ENCODE results near the gene RAI1.

The RAI1 gene

DNA sequence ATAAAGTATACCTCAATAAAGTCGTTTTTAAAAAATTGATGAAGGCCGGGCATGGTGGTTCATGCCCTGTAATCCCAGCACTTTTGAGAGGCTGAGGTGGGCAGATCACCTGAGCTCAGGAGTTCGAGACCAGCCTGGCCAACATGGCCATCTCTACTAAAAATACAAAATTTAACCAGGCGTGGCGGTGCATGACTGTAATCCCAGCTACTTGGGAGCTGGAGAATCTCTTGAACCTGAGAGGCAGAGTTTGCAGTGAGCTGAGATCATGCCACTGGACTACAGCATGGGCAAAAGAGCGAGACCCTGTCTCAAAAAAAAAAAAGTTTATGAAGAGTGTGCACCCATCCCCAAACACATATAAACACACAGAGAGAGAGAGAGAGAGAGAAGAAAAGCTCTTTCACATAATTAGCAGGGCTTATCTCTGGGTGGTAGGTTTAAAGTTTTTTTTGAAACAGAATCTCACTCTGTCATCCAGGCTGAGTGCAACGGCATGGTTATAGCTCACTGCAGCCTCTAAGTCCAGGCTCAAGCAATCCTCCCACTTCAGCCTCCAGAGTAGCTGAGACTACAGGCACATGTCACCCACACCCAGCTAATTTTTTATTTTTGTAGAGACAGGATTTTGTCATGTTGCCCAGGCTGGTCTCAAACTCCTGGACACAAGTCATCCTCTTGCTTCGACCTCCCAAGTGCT lies 152.6 kb downstream of the RAI1 start:
- no peak for TF ChIP-seq CTCF (IDR thresholded peaks at IDR 0.05; ENCODE audit: borderline replicate concordance, control extremely low read depth, extremely low read depth, insufficient read depth, missing control alignments)
- DNase-seq (ENCODE audit: low spot score), result no peak
- in situ Hi-C loops (cut with MboI; ENCODE audit: low sequenced_read_pairs, unreplicated experiment), result no loop called here

- in situ Hi-C loops (cut with MboI; ENCODE audit: low sequenced_read_pairs, unreplicated experiment), result no loop called here
- TF ChIP-seq CTCF (IDR thresholded peaks at IDR 0.05; ENCODE audit: borderline replicate concordance, control extremely low read depth, extremely low read depth, insufficient read depth, missing control alignments), result no peak
- DNase-seq (ENCODE audit: low spot score), result no peak
Measured at GRCh38 chr17:17834974-17835373, 153.7 kb downstream of the RAI1 start.

GRCh38 chr17:17835415-17836249 lies 154.4 kb downstream of the RAI1 start:
- in situ Hi-C loops (cut with MboI; ENCODE audit: low sequenced_read_pairs, unreplicated experiment), result no loop called here
- TF ChIP-seq CTCF (IDR thresholded peaks at IDR 0.05; ENCODE audit: borderline replicate concordance, control extremely low read depth, extremely low read depth, insufficient read depth, missing control alignments), result no peak
- no peak for DNase-seq (ENCODE audit: low spot score)

GRCh38 chr17:17836250-17836817 lies 155.1 kb downstream of the RAI1 start:
- peak; percentile 97 for DNase-seq (ENCODE audit: low spot score)
- TF ChIP-seq CTCF (IDR thresholded peaks at IDR 0.05; ENCODE audit: borderline replicate concordance, control extremely low read depth, extremely low read depth, insufficient read depth, missing control alignments), result no peak
- in situ Hi-C loops (cut with MboI; ENCODE audit: low sequenced_read_pairs, unreplicated experiment), result no loop called here

DNA sequence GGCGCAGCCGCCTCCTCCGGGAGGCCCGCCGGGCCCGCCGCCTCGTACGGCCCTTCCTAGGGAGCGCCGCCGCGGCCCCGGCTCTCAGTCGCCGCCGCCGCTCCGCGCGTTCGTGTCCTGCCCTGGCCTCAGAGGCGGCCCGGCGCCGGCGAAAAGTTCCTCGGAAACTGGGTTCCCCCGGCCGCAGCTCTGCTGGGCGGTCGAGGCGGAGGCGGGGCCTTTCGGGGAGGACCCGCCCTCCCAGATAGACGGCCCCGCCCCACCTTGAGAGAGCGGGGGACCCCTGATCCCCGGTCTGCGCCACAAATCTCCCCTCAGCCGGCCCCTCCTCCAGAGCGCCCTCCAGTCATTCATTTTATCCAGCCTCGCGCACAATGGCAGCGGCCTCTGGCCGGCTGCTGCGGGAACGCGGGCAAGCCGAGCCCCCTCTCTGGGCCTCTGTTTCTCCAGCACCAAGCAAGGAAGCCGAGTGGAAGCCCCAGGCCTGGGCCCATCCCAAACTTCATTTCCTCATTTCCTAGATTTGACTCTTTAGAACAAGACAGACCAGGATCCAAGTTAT lies 155.6 kb downstream of the RAI1 start, which contains the start of gene SREBF1:
SREBF1 (minus strand) TSS at position 169 of the 562 bp plus-strand sequence. CDS start 169 bp downstream, outside the sequence.
- no peak for TF ChIP-seq CTCF (IDR thresholded peaks at IDR 0.05; ENCODE audit: borderline replicate concordance, control extremely low read depth, extremely low read depth, insufficient read depth, missing control alignments)
- DNase-seq (ENCODE audit: low spot score), result peak; percentile 88
- in situ Hi-C loops (cut with MboI; ENCODE audit: low sequenced_read_pairs, unreplicated experiment), result no loop called here

- DNase-seq (ENCODE audit: low spot score), result no peak
- no peak for TF ChIP-seq CTCF (IDR thresholded peaks at IDR 0.05; ENCODE audit: borderline replicate concordance, control extremely low read depth, extremely low read depth, insufficient read depth, missing control alignments)
- in situ Hi-C loops (cut with MboI; ENCODE audit: low sequenced_read_pairs, unreplicated experiment), result no loop called here
Measured at GRCh38 chr17:17837380-17837821, 156.1 kb downstream of the RAI1 start.

Data from GM13976 (cell line).